GM12878 (cell line): ENCODE data around the gene SOX12. TPM values are rescaled to one million over a fixed set of nuclear protein-coding genes. Genes with fewer than 3 reads are reported as not detected.

Source experiments
- ATAC-seq: fragments of 200-7000 bp; cut with Tn5 transposase; 3 replicates; pipeline ENCODE4 v1.9.1; 2020; ENCODE audit warnings: mild to moderate bottlenecking, moderate library complexity
- BruUV-seq: library from RNA; stranded (reverse); fragments of 400-500 nt; replicated peaks from 2 replicates; lab custom pipeline; 2021; lab: Mats Ljungman, UMichigan
- CTCF ChIA-PET: fragments of 300-600 bp; sonication (Branson Sonifier 250); formaldehyde crosslinking; extraction: SDS; loops from one replicate; lab custom pipeline; 2021; ENCODE audit warnings: inconsistent platforms; lab: Yijun Ruan, JAX
- POLR2A ChIA-PET: fragments of 350-600 bp; formaldehyde crosslinking; extraction: SDS; loops from one replicate; lab custom pipeline; 2021; ENCODE audit warnings: inconsistent platforms; lab: Charles Lee
- RAD21 ChIA-PET: fragments of 300-600 bp; sonication (Branson Sonifier 250); formaldehyde crosslinking; loops from one replicate; lab custom pipeline; 2023; ENCODE audit warnings: antibody characterized with exemption; ENCODE audit not compliant: unreplicated experiment; lab: Charles Lee
- SMC1A ChIA-PET: fragments of 300-600 bp; sonication (Branson Sonifier 250); formaldehyde crosslinking; loops from one replicate; lab custom pipeline; 2023; ENCODE audit not compliant: unreplicated experiment, uncharacterized antibody; lab: Charles Lee
- DNase-seq: peaks from one replicate; pipeline ENCODE4 v3.0.0-alpha.2; 2011; ENCODE audit warnings: low read depth, low spot score
- FAIRE-seq: peaks from 3 replicates; lab custom pipeline; 2011; peaks lifted over from hg19 to GRCh38; lab: Jason Lieb, UNC
- H2AFZ ChIP-seq: 2 replicates; pipeline ENCODE4 v1.6.0; 2011; ENCODE audit warnings: low read depth, low read length, control low read depth; ENCODE audit not compliant: control insufficient read depth
- H3K27ac ChIP-seq: 2 replicates; pipeline ENCODE4 v1.5.1; 2011; ENCODE audit warnings: control low read depth; ENCODE audit not compliant: control insufficient read depth, insufficient read depth
- H3K27me3 ChIP-seq, 2 experiments: replicated peaks in 1 of 2; 2 replicates each; pipeline versions ENCODE4 v1.6.0 to v1.6.1; 2011; ENCODE audit warnings: low read length in 1 of 2; ENCODE audit not compliant: control insufficient read depth in 2 of 2, insufficient read depth in 2 of 2
- H3K36me3 ChIP-seq, 2 experiments: 2 replicates each; pipeline ENCODE4 v1.5.1; 2011; ENCODE audit warnings: low read length in 1 of 2; ENCODE audit not compliant: control insufficient read depth in 2 of 2, insufficient read depth in 2 of 2
- H3K4me1 ChIP-seq: 2 replicates; pipeline ENCODE4 v1.6.1; 2011; ENCODE audit warnings: mild to moderate bottlenecking, low read length, moderate library complexity, mixed read lengths; ENCODE audit not compliant: control insufficient read depth, insufficient read depth
- H3K4me2 ChIP-seq: 2 replicates; pipeline ENCODE4 v1.6.0; 2011; ENCODE audit warnings: control low read depth; ENCODE audit not compliant: control insufficient read depth, insufficient read depth
- H3K4me3 ChIP-seq: fragments of 200-600 bp; sonication (generic); 2 replicates; pipeline ENCODE4 v1.5.1; 2016
- H3K79me2 ChIP-seq: 2 replicates; pipeline ENCODE4 v1.6.0; 2011; ENCODE audit warnings: low read length; ENCODE audit not compliant: control insufficient read depth, insufficient read depth
- H3K9ac ChIP-seq: 2 replicates; pipeline ENCODE4 v1.8.0; 2011; ENCODE audit warnings: low read length, control low read depth, mixed read lengths; ENCODE audit not compliant: control insufficient read depth, insufficient read depth
- H3K9me3 ChIP-seq: replicated peaks from 3 replicates; pipeline ENCODE4 v1.5.1; 2011; ENCODE audit warnings: mild to moderate bottlenecking, low read length; ENCODE audit not compliant: control insufficient read depth, insufficient read depth
- H4K20me1 ChIP-seq: 2 replicates; pipeline ENCODE4 v1.6.0; 2011; ENCODE audit not compliant: control insufficient read depth, insufficient read depth
- CEBPZ ChIP-seq: fragments of 150-350 bp; IDR thresholded peaks from 2 replicates; pipeline ENCODE4 v1.6.1; 2016; ENCODE audit warnings: low read depth, low read length
- IKZF1 ChIP-seq: fragments of 450-650 bp; conservative IDR thresholded peaks from 2 replicates; pipeline ENCODE4 v1.6.1; 2017; ENCODE audit warnings: antibody characterized with exemption, mild to moderate bottlenecking
- IKZF2 ChIP-seq, 2 experiments: fragments of 450-650 bp; IDR thresholded peaks; 2 replicates each; pipeline ENCODE4 v1.6.1; 2017; ENCODE audit warnings: mild to moderate bottlenecking in 2 of 2, moderate library complexity in 2 of 2
- MYB ChIP-seq: fragments of 150-350 bp; IDR thresholded peaks from 2 replicates; pipeline ENCODE4 v1.6.1; 2014; ENCODE audit warnings: mild to moderate bottlenecking, low read depth, low read length, borderline replicate concordance
- POLR2A ChIP-seq: IDR thresholded peaks from 2 replicates; pipeline ENCODE4 v1.6.1; 2011; ENCODE audit warnings: low read depth, mild to moderate bottlenecking, low read length
- POLR2AphosphoS2 ChIP-seq: IDR thresholded peaks from 2 replicates; pipeline ENCODE4 v1.6.1; 2011; ENCODE audit warnings: low read depth, mild to moderate bottlenecking, low read length, improper control_type of control experiment, moderate library complexity
- SMAD5 ChIP-seq: IDR thresholded peaks from 2 replicates; pipeline ENCODE4 v1.6.1; 2016; ENCODE audit warnings: antibody characterized with exemption, low read depth
- SMARCA5 ChIP-seq: fragments of 450-650 bp; IDR thresholded peaks from 2 replicates; pipeline ENCODE4 v1.6.1; 2017; ENCODE audit warnings: mild to moderate bottlenecking
- STAT1 ChIP-seq: fragments of 450-650 bp; conservative IDR thresholded peaks from 2 replicates; pipeline ENCODE4 v1.6.1; 2014; ENCODE audit warnings: antibody characterized with exemption, mild to moderate bottlenecking
- WRNIP1 ChIP-seq: IDR thresholded peaks from 2 replicates; pipeline ENCODE4 v1.6.1; 2011; ENCODE audit warnings: low read depth, low read length, improper control_type of control experiment, borderline replicate concordance
- ZBED1 ChIP-seq: IDR thresholded peaks from 2 replicates; pipeline ENCODE4 v1.6.1; 2016; ENCODE audit warnings: borderline replicate concordance
- ZNF207 ChIP-seq: fragments of 450-650 bp; IDR thresholded peaks from 2 replicates; pipeline ENCODE4 v1.6.1; 2014; ENCODE audit warnings: antibody characterized with exemption, mild to moderate bottlenecking, borderline replicate concordance
- ZNF384 ChIP-seq: IDR thresholded peaks from 2 replicates; pipeline ENCODE4 v1.6.1; 2012; ENCODE audit warnings: low read depth, mild to moderate bottlenecking, low read length, improper control_type of control experiment, borderline replicate concordance
- WGBS: methylation state at CpG from one replicate; pipeline ENCODE4 v1.1.6; 2016; ENCODE audit warnings: low lambda C conversion rate; ENCODE audit not compliant: insufficient replicate concordance, insufficient coverage; ENCODE audit errors: missing lambda C conversion rate; 5-methylcytosine and 5-hydroxymethylcytosine counted together
- in situ Hi-C: fragments of 300-500 bp; cut with MboI; formaldehyde crosslinking; loops from 9 replicates; pipeline ENCODE4 v1.14.3; 2018; ENCODE audit warnings: mixed read lengths
- intact Hi-C: fragments of 100-400 bp; cut with micrococcal nuclease; formaldehyde crosslinking; loops from one replicate; pipeline ENCODE4 v1.14.2; 2022; ENCODE audit not compliant: unreplicated experiment
- polyA plus RNA-seq, 11 experiments: library from polyadenylated mRNA; depleted of rRNA in 4 of 11; unstranded in 6 of 11; stranded (reverse) in 5 of 11; fragments of >200 nt; fragmentation: Nextera tagmentation in 4 of 11; fragmentation: Illumina TruSeq in 1 of 11; extraction: Ambion mirVana in 4 of 11; extraction: Trizol in 1 of 11; gene quantifications; 1 replicate in 1 of 11; 2 replicates in 10 of 11; pipeline versions ENCODE4 v1.2.1 to v1.2.3, GENCODE V29; 2011 to 2016; ENCODE audit warnings: inconsistent platforms in 2 of 11, missing spikeins in 2 of 11, low read depth in 1 of 11
- total RNA-seq, 4 experiments: library from RNA; depleted of rRNA in 3 of 4; stranded (reverse); fragments of >200 nt in 3 of 4; fragmentation: Illumina TruSeq in 1 of 4; extraction: Trizol in 1 of 4; gene quantifications; 2 replicates each; pipeline versions ENCODE4 v1.2.1 to v1.2.3, GENCODE V29; 2013 to 2021

Gene SOX12
- total and polyA plus RNA-seq, 10 of the 15 experiments (the other 5 are each of a cell fraction or from before 2014, with no cell fraction given) = 0.50 to 17.9 (median 1.4) TPM

GRCh38 chr20:308427-309038, 16.8 kb upstream of the SOX12 start:
- H3K4me1 ChIP-seq = peaks cover 4% of the 10 kb centered on the region; the same call in 1 of the 2 replicates
- no peak overlapping the region for H3K4me2 ChIP-seq
- intact Hi-C loops (no loop called here), in situ Hi-C loops (no loop called here)
- POLR2A ChIA-PET = interaction anchor here (2.5 kb wide), 1 partner anchor 16 kb away, joined by 11 read pairs; the partner anchor contains the start of gene SOX12
- H3K9me3 ChIP-seq = no peaks in the 10 kb centered on the region
- H3K4me3 ChIP-seq = no peak overlapping the region
- no peaks in the 10 kb centered on the region for H3K36me3 ChIP-seq
- SMC1A ChIA-PET = interaction anchor here (1.0 to 1.5 kb wide), 3 partner anchors 9 to 22 kb away, joined by 3 to 6 read pairs (median 5); no protein-coding TSS in a partner anchor
- no peaks in the 10 kb centered on the region for H3K79me2 ChIP-seq
- CTCF ChIA-PET = interaction anchor here (1.1 to 2.3 kb wide), 3 partner anchors 8 to 42 kb away, joined by 5 to 12 read pairs (median 6); no protein-coding TSS in a partner anchor
- FAIRE-seq (no peak), ATAC-seq (no peak)
- BruUV-seq = no TSS peak
- H3K27ac ChIP-seq = no peak overlapping the region
- H4K20me1 ChIP-seq = no peaks in the 10 kb centered on the region
- WGBS = 52% methylated on average over 7 of the region's 7 CpGs
- TF ChIP-seq SMARCA5 = no peak
- TF ChIP-seq CEBPZ = no peak
- no peak for TF ChIP-seq ZNF384
- no peak for TF ChIP-seq POLR2A
- TF ChIP-seq IKZF1 = no peak
- TF ChIP-seq ZNF207 = no peak
- no peak for TF ChIP-seq ZBED1
- TF ChIP-seq POLR2AphosphoS2 = no peak
- TF ChIP-seq WRNIP1 = no peak
- no peak for TF ChIP-seq IKZF2 (IDR thresholded peaks at IDR 0.05)
- no peak for TF ChIP-seq SMAD5
- no peak for TF ChIP-seq STAT1
- no peak for TF ChIP-seq MYB
- TF ChIP-seq, all 136 proteins: peak for 0
- no peak for DNase-seq
- RAD21 ChIA-PET = interaction anchor here (1.2 to 2.7 kb wide), 3 partner anchors 10 to 42 kb away, joined by 3 to 12 read pairs (median 10); partner anchors contain the start of gene ZCCHC3
- no peak overlapping the region for H2AFZ ChIP-seq
- H3K9ac ChIP-seq = no peak overlapping the region
- H3K27me3 ChIP-seq = no peaks in the 10 kb centered on the region
